Measurements from ENCODE around the gene MUC21.

- TF ChIP-seq POLR2A (IDR thresholded peaks at IDR 0.05) = no peak
- no peak for TF ChIP-seq EP300 (IDR thresholded peaks at IDR 0.05)
- no peak for TF ChIP-seq CTCF (IDR thresholded peaks at IDR 0.05)
Observed at GRCh38 chr6:30944051-30944450, 39.5 kb upstream of the MUC21 start.

Data from gastroesophageal sphincter (tissue), 3 donors.